ENCODE measurements around the gene PET117.
A peak's percentile ranks its signal among the peaks of the same experiment; 100 is the strongest.

Gene PET117

DNA sequence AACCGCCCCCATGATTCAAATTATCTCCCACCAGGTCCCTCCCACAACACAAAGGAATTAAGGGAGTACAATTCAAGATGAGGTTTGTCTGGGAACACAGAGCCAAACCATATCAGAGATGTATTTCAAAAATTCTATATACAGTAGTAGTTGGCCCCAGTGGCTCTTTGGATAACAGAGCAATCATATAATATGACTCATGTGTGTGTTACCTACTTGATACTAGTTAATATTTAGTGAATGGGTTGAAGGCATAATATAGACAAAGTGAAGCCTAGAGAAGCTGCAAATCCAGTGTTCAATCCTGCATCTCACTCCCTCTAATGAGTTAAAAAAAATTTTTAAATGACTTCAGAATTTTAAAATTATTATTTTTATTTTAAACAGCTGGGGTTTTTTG, 43.2 kb downstream of the PET117 start:
- TF ChIP-seq, protein P1, sequence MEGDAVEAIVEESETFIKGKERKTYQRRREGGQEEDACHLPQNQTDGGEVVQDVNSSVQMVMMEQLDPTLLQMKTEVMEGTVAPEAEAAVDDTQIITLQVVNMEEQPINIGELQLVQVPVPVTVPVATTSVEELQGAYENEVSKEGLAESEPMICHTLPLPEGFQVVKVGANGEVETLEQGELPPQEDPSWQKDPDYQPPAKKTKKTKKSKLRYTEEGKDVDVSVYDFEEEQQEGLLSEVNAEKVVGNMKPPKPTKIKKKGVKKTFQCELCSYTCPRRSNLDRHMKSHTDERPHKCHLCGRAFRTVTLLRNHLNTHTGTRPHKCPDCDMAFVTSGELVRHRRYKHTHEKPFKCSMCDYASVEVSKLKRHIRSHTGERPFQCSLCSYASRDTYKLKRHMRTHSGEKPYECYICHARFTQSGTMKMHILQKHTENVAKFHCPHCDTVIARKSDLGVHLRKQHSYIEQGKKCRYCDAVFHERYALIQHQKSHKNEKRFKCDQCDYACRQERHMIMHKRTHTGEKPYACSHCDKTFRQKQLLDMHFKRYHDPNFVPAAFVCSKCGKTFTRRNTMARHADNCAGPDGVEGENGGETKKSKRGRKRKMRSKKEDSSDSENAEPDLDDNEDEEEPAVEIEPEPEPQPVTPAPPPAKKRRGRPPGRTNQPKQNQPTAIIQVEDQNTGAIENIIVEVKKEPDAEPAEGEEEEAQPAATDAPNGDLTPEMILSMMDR (IDR thresholded peaks at IDR 0.05; ENCODE audit: insufficient read depth, low read length, poor library complexity, severe bottlenecking): no peak
- no peaks in the 10 kb centered on the region for H3K27me3 ChIP-seq (replicated peaks; ENCODE audit: control insufficient read depth, insufficient read depth, low read length)

DNA sequence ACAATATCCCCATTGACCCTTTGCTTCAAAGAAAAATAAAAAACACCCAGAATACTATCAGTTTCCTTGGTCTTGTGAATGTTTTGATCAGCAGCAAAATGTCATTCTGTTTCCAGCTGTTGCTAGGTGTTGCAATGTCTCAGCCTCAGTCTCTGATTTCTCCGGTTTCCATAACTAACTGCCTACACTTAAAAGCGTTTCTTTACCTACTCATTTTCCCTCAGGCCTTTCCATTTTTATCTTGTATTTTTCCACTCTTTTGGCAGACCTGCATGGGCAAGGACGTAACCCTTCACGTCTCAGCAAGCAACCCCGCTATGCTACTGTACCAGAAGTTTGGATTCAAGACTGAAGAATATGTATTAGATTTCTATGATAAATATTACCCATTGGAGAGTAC, 49.4 kb downstream of the PET117 start:
- H3K36me3 ChIP-seq (ENCODE audit: control insufficient read depth, insufficient read depth, low read length): peaks cover 8% of the 10 kb centered on the region

More for the DNA sequence above, 43.2 kb downstream of the PET117 start:
- Histone ChIP-seq H3K4me3 (replicated peaks; ENCODE audit: low read depth, low read length) (no peak overlapping the region), H3K36me3 (ENCODE audit: control insufficient read depth, insufficient read depth, low read length) (peaks cover 6% of the 10 kb centered on the region)
- DNase-seq (ENCODE audit: extremely low read depth, insufficient read length): no peak

DNA sequence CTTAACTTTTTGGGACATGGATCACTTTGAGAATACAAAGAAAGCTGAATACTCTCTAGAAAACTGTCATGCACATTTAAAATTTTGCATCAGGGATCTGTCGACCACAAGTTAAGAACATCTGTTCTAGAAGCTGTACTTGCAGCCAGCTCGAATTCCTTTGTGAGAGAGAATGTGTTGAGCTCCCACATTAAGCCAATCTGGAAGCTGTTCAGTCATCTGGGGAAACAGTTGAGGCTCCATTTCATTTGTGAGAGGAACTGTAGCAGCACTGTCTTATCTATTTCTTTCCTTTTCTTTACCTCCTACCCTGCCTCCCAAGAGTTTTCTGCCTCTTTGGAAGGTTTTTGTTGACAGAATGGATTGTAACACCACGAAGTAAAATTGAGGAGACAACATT, 50.8 kb downstream of the PET117 start:
- TF ChIP-seq, protein P1 (IDR thresholded peaks at IDR 0.05; ENCODE audit: insufficient read depth, low read length, poor library complexity, severe bottlenecking): no peak

More for the DNA sequence above, 49.4 kb downstream of the PET117 start:
- Histone ChIP-seq H3K4me3 (replicated peaks; ENCODE audit: low read depth, low read length) (no peak overlapping the region), H3K27me3 (replicated peaks; ENCODE audit: control insufficient read depth, insufficient read depth, low read length) (no peaks in the 10 kb centered on the region)
- TF ChIP-seq, protein P1 (IDR thresholded peaks at IDR 0.05; ENCODE audit: insufficient read depth, low read length, poor library complexity, severe bottlenecking): no peak
- no peak for DNase-seq (ENCODE audit: extremely low read depth, insufficient read length)

DNA sequence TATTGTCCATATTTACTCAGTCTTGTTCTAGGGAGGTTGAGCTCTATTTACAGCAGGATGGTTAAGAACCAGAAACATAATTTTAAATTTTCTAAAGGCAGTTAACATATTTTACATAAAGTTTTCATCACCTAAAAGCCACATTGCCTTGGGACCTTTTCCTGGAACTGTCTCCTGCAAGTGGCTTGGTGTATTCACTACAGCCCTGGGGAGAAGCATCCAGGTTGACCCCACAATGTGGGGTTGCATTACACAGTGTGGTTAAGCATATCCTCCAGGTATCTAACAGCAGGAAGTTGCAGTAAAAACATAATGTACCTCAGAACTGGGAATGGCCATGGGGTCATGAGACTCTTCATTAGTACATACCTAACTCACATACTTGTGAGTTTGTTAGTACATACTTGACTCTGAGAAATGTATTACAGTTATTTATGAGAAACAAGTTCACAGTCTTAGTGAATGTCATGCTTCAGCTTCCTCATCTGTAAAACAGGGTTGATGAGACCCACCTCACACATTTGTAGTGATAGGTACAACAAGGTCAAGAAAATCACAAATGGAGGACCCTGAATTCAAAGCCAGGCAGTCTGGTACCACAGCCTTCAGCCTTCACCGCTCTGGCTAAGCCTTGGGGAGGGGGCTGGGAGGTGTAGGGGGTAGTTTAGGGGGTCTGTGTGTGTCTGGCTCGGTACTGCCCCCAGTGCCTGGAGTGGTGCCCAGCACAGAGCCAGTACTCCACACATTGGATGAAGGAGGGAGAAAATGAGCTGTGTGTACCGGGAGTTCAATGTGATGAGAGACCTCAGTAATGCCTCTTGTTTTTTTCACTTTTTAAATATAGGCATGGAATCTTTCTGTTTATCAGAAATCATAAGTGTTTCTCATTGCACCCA, 52.9 kb downstream of the PET117 start:
- Histone ChIP-seq H3K27me3 (replicated peaks; ENCODE audit: control insufficient read depth, insufficient read depth, low read length) (no peaks in the 10 kb centered on the region), H3K4me3 (replicated peaks; ENCODE audit: low read depth, low read length) (no peak overlapping the region), H3K36me3 (ENCODE audit: control insufficient read depth, insufficient read depth, low read length) (peaks cover 2% of the 10 kb centered on the region)
- TF ChIP-seq, protein P1 (IDR thresholded peaks at IDR 0.05; ENCODE audit: insufficient read depth, low read length, poor library complexity, severe bottlenecking): peak; percentile 14
- DNase-seq (ENCODE audit: extremely low read depth, insufficient read length): no peak

More for the DNA sequence above, 50.8 kb downstream of the PET117 start:
- H3K36me3 ChIP-seq (ENCODE audit: control insufficient read depth, insufficient read depth, low read length): peaks cover 5% of the 10 kb centered on the region
- DNase-seq (ENCODE audit: extremely low read depth, insufficient read length): no peak
- H3K4me3 ChIP-seq (replicated peaks; ENCODE audit: low read depth, low read length): no peak overlapping the region
- no peaks in the 10 kb centered on the region for H3K27me3 ChIP-seq (replicated peaks; ENCODE audit: control insufficient read depth, insufficient read depth, low read length)

DNA sequence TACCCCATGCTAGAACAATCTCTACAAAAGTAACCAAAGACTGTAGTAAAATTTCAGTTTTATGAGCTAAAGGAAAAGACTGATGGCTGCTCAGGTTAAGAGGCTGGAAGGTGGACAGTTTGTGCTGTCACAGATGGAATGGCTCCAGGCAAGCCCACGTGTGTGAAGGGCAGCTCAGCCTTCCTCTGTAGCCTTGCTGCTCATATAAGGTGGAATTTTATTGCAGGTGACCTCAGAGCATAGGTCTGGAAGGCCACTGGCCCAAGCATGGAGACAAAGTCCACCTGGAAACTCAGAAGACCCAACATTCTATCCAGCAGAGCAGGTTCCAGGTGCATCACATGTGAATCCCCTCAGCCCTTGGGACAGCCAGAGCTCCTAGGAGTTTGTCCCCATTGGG, 53.6 kb downstream of the PET117 start:
- Histone ChIP-seq H3K4me3 (replicated peaks; ENCODE audit: low read depth, low read length) (no peak overlapping the region), H3K36me3 (ENCODE audit: control insufficient read depth, insufficient read depth, low read length) (peaks cover 2% of the 10 kb centered on the region), H3K27me3 (replicated peaks; ENCODE audit: control insufficient read depth, insufficient read depth, low read length) (no peaks in the 10 kb centered on the region)
- no peak for DNase-seq (ENCODE audit: extremely low read depth, insufficient read length)
- TF ChIP-seq, protein P1 (IDR thresholded peaks at IDR 0.05; ENCODE audit: insufficient read depth, low read length, poor library complexity, severe bottlenecking): no peak

Measured in GM06990 (cell line).